ENCODE data around the gene CCDC92B. TPM values are rescaled to one million over a fixed set of nuclear protein-coding genes. Genes with fewer than 3 reads are reported as not detected.
A peak's percentile ranks its signal among the peaks of the same experiment; 100 is the strongest.

CCDC92B gene
- total RNA-seq, 1 donor from 2014 or later: 0.17 TPM

DNA sequence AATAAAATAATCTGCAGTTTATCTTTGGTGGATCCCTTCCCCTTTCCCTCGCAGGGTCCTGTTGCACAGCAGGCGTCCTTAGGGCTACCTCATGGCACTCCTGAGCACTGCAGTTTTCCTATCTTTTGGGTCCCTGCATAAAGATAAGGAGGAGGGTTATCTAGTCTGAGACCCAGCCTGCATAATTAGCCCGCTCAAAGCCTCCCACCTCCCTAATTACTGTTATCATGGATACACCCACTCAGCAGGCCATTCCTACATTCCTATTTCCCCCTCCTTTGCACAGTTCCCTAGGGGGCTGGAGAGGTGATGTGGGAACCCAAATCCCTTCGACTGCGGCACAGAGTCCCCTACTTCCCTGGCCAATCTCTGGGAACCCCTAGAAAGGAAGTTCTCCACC lies 32.8 kb downstream of the CCDC92B start:
- H3K4me3 ChIP-seq: no peak overlapping the region
- H3K27me3 ChIP-seq: peaks cover 13% of the 10 kb centered on the region
- H3F3A ChIP-seq (ENCODE audit: low read depth): peaks cover 9% of the 10 kb centered on the region
- no peaks in the 10 kb centered on the region for H3K9me3 ChIP-seq (ENCODE audit: low read depth)
- H3K4me1 ChIP-seq: peaks cover 7% of the 10 kb centered on the region
- no peaks in the 10 kb centered on the region for H3K36me3 ChIP-seq
- Mint-ChIP-seq H3K27me3 (ENCODE audit: insufficient read depth, low read depth) (peaks cover 3% of the 10 kb centered on the region), H3K36me3 (no peaks in the 10 kb centered on the region), H3K27ac (no peak overlapping the region), H3K4me1 (peaks cover 9% of the 10 kb centered on the region), H3K4me3 (no peak overlapping the region), H3K9me3 (no peaks in the 10 kb centered on the region)
- H4K20me1 ChIP-seq (ENCODE audit: low read depth): no peaks in the 10 kb centered on the region
- no peak overlapping the region for H3K9ac ChIP-seq
- no peak for DNase-seq (ENCODE audit: low spot score)
- no peak overlapping the region for H2AFZ ChIP-seq (replicated peaks)
- TF ChIP-seq, protein P1, sequence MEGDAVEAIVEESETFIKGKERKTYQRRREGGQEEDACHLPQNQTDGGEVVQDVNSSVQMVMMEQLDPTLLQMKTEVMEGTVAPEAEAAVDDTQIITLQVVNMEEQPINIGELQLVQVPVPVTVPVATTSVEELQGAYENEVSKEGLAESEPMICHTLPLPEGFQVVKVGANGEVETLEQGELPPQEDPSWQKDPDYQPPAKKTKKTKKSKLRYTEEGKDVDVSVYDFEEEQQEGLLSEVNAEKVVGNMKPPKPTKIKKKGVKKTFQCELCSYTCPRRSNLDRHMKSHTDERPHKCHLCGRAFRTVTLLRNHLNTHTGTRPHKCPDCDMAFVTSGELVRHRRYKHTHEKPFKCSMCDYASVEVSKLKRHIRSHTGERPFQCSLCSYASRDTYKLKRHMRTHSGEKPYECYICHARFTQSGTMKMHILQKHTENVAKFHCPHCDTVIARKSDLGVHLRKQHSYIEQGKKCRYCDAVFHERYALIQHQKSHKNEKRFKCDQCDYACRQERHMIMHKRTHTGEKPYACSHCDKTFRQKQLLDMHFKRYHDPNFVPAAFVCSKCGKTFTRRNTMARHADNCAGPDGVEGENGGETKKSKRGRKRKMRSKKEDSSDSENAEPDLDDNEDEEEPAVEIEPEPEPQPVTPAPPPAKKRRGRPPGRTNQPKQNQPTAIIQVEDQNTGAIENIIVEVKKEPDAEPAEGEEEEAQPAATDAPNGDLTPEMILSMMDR (IDR thresholded peaks at IDR 0.05): no peak
- TF ChIP-seq EZH2 (IDR thresholded peaks at IDR 0.05) (no peak), EZH2phosphoT487 (IDR thresholded peaks at IDR 0.05) (no peak)
- no peak overlapping the region for H3K4me2 ChIP-seq
- no peak overlapping the region for H3K27ac ChIP-seq
- H3K79me2 ChIP-seq (ENCODE audit: low read depth): no peaks in the 10 kb centered on the region

DNA sequence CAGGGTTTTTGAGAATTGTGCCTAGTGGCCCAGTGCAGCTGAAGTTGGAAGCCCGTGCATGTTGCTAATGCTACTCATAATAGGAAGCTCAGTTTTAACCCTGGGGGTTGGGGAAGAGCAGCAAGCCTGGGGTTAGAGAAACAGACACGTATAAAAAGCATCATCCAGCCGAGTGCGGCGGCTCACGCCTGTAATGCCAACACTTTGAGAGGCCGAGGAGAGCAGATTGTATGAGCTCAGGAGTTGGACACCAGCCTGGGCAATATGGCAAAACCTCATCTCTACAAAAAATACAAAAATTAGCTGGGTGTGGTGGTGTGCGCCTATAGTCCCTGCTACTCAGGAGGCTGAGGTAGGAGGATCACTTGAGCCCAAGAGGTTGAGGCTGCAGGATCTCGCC lies 35.6 kb downstream of the CCDC92B start:
- H3K27me3 Mint-ChIP-seq (ENCODE audit: insufficient read depth, low read depth): peaks cover 11% of the 10 kb centered on the region
- no peak overlapping the region for H3K27ac ChIP-seq
- H3K9me3 Mint-ChIP-seq: no peaks in the 10 kb centered on the region
- H3K4me2 ChIP-seq: no peak overlapping the region
- no peak overlapping the region for H3K4me3 ChIP-seq
- TF ChIP-seq EZH2 (IDR thresholded peaks at IDR 0.05): no peak
- no peak for TF ChIP-seq EZH2phosphoT487 (IDR thresholded peaks at IDR 0.05)
- TF ChIP-seq, protein P1 (IDR thresholded peaks at IDR 0.05): no peak
- DNase-seq (ENCODE audit: low spot score): no peak
- H3K9me3 ChIP-seq (ENCODE audit: low read depth): no peaks in the 10 kb centered on the region
- H3K9ac ChIP-seq: no peak overlapping the region
- H3K79me2 ChIP-seq (ENCODE audit: low read depth): peaks cover 20% of the 10 kb centered on the region
- no peaks in the 10 kb centered on the region for H3K36me3 ChIP-seq
- peaks cover 25% of the 10 kb centered on the region for H3K4me1 Mint-ChIP-seq
- H3K36me3 Mint-ChIP-seq: no peaks in the 10 kb centered on the region
- peaks cover 15% of the 10 kb centered on the region for H3F3A ChIP-seq (ENCODE audit: low read depth)
- peaks cover 21% of the 10 kb centered on the region for H4K20me1 ChIP-seq (ENCODE audit: low read depth)
- no peak overlapping the region for H2AFZ ChIP-seq (replicated peaks)
- H3K27me3 ChIP-seq: peaks cover 31% of the 10 kb centered on the region
- no peaks in the 10 kb centered on the region for H3K4me1 ChIP-seq
- no peak overlapping the region for H3K4me3 Mint-ChIP-seq
- H3K27ac Mint-ChIP-seq: no peak overlapping the region

DNA sequence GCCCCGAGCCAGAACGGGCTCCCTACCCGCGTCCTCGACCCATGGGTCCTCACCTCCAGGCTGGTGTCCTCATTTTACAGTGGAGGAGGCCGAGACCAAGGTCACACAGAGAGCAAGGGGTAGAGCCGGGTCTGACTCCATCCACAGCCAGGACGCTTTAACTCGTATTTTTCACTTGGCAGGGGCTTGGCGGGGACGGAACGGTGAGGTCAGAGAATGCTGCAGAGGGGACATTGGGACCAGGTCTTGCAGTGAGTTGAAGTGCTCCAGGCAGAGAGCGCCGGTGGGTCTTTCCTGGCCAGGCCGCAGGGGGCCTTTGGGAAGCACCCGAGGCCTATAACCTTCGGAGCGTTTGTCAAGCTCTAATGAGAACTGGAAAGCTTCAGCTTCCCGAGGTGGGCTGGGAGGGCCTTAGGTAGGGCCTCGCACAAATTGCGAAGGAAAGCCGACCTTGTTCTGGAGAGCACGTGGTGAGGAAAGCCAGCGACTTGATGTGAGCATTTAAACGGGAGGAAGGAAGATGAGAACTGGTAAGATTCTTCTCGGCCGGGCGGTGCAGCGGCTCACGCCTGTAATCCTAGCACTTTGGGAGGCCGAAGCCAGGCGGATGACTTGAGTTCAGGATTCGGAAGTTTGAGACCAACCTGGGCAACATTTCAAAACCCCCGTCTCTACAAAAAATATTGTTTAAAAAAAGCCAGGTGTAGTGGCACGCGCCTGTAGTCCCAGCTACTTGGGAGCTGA lies 37.0 kb downstream of the CCDC92B start:
- Histone ChIP-seq H3K4me3 (peak overlapping the region; percentile 66), H3K4me1 (no peaks in the 10 kb centered on the region), H3K9me3 (ENCODE audit: low read depth) (no peaks in the 10 kb centered on the region), H3K4me2 (peak overlapping the region; percentile 93), H3K27me3 (peaks cover 31% of the 10 kb centered on the region), H3K27ac (no peak overlapping the region), H2AFZ (replicated peaks) (peak overlapping the region; percentile 52), H3K36me3 (no peaks in the 10 kb centered on the region), H4K20me1 (ENCODE audit: low read depth) (peaks cover 31% of the 10 kb centered on the region), H3K9ac (no peak overlapping the region), H3F3A (ENCODE audit: low read depth) (peaks cover 15% of the 10 kb centered on the region), H3K79me2 (ENCODE audit: low read depth) (peaks cover 33% of the 10 kb centered on the region)
- Mint-ChIP-seq H3K4me1 (peaks cover 25% of the 10 kb centered on the region), H3K27me3 (ENCODE audit: insufficient read depth, low read depth) (peaks cover 11% of the 10 kb centered on the region), H3K27ac (peak overlapping the region; percentile 66), H3K4me3 (peak overlapping the region; percentile 82), H3K9me3 (no peaks in the 10 kb centered on the region), H3K36me3 (no peaks in the 10 kb centered on the region)
- TF ChIP-seq, protein P1 (IDR thresholded peaks at IDR 0.05): no peak
- TF ChIP-seq EZH2 (IDR thresholded peaks at IDR 0.05) (no peak), EZH2phosphoT487 (IDR thresholded peaks at IDR 0.05) (no peak)
- no peak for DNase-seq (ENCODE audit: low spot score)

Measured in neural progenitor cell (in vitro differentiated cells).